ENCODE measurements around the gene PLCB4.

PLCB4 gene

DNA sequence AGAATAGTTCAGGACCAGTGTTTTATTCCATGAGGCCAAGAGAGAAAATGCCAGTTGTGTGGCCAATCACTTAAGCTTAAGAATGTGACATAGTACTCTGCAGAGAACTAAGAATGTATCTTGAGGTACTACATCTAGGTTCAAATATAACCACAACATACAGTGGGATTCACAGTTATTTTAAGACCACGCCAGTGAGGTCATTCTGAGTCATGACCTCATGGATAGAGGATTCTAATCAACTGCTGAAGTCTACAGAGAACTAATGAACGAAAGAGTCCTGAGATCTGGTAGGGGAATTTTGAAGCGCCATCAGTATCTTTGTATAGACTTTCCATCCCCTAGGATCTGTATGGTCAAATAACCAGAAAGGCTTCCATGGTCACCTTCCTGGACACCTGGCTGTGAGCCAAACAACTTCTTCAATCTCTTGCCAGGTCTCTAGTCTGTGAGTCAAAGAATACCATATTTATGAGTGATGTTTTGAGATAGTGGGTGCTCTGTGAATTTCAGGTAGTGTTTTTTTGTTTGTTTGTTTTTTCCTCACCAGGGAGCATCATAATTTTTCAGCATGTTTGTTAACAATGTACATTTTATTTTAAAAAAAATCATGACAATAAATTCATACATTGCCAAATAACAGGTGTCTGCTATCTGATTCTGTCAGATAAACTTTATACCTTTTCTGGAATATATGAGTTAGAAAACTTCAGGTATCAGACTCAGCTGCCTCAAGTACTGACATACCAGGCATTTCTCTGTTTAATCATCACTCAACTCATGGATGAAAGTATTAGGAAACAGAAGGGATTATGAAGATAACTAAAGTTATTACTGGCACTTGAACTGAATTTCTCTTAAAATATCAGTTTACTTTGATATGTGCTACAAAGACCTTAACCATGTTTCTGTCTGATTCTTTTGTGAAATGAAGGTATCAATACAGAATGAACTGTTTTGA, 217.9 kb downstream of the PLCB4 start:
- no peak for DNase-seq

DNA sequence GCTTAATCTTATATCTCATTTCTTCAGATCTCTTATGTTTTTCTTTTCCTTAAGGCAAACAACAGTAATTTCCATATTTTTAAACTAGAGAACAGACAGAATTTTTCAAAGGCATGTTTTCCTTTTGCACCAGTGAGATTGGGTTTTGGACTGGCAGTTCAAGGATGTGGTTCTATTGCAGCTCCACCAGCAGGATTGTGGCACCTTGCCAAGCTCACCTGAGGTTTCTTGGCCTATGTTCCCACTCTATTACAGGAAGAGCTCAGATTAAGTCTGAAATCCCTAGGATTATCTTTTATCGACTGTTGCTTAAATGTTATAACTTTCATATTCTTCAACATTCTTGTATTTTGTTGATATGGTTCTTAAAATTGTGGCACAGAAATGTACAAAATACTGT, 218.9 kb downstream of the PLCB4 start:
- DNase-seq: no peak

GRCh38 chr20:9290331-9290730, 221.4 kb downstream of the PLCB4 start:
- no peak for DNase-seq

DNA sequence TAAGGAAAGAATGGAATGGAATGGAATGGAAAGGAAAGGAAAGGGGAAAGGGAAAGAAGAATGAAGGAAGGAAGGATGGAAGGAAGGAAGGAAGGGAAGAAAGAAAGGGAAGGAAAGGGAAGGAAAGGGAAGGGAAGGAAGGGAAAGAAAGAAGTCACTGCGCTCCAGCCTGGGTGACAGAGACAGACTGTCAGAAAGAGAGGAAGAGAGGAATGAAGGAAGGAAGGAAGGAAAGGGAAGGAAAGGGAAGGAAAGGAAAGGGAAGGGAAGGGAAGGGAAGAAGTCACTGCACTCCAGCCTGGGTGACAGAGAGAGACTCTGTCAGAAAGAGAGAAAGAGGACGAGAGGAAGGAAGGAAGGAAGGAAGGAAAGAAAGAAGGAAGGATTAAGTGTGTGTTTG, 224.3 kb downstream of the PLCB4 start:
- no peak for DNase-seq

GRCh38 chr20:9294041-9294440, 225.2 kb downstream of the PLCB4 start:
- peak; percentile 3 for DNase-seq

DNA sequence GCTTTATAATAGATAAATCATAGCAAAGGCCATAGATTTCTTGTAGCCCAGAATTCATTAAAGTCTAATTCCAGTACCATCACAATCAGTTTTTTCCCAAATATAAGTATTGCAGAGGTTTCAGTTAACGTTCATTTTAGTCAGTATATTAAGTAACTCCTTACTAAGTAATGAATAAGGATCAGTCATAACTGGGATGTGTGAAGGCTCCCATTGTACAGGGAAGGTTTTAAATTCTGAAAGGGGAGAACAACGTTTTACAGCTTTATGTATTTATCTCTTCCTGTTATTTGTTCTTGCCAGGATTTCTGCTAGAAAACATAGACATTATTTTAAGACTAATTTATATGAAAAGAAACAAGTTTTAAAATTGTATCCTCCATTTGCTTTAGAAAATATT, 230.0 kb downstream of the PLCB4 start:
- DNase-seq: no peak

DNA sequence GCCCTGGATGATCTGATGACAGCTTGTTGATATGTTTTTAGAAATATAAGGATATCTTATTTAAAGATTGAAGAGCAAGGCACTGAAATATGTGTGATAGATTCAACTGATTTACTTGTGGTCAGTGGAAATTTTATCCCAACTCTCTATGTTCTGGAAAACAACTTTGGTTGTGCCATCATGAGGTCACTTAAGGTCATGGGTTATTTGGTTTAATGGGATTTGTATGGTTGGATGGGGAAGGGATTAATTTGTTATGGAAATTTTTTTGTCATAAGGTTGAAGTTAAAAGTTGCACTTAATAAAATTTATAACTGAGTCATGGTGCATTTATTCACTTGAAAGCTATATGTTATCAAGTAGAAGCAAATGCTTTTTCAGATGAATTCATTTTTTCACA, 231.2 kb downstream of the PLCB4 start:
- no peak for DNase-seq

DNA sequence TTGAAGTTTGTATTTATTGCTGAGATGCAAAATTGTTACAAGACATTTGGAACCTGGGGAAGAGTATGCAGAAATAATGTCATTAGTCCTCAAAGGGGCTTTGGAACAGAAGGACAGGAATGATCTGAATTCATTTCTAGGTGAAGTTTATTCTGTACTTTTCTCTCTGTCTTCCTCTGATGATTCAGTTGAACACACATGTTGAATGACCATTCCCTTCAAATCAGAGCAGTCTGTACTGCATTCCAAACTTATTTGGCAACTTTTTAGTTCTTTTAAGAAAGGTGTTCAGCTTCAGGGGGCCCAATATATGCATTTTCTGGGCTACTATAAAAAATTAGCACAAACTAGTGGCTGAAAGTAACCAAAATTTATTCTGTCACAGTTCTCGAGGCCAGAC, 231.6 kb downstream of the PLCB4 start:
- no peak for DNase-seq

DNA sequence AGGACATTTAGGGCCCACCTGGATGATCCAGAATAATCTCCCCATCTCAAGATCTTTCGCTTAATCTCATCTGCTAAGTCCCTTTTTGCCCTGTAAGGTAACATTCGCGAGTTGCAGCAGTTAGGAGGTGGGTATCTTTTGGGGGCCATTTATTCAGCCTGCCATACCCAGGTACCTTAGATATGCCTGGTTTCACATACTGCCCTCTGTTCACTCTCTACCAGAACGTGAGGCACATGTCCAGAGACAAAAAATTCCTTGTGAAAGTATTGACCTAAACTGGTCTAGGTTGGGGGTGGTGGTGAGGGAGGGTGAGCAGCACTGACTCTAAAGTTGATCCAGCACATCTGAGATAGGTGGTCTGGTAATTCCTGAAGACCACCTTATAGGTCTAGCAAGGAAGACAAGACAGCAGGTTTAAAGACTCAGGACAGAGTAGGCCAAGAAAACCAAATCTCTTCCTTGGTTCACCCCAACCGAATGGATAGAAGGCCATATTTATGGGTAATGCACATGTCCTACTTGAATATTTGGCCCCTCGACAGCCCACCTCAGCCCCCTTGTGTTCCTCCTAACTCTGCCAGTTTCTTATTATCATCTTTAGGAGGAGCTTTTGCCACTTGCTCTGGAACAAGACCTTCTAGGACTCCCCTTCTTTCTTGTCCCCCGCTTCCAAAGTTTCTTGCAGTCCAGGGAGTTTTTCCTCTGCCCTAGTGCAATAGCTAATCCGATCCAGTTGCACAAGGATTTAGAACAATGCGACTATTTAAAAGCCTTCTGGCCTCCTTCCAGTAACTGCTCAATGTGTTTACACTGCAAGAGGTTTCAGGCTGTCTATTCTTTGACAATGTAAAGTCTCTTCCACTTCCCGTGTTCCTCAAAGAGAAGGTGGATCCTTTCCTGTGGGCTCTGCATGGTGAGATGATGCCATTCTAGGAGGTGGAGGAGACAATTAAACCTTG, 232.5 kb downstream of the PLCB4 start:
- DNase-seq: no peak

- DNase-seq: no peak
Measured at GRCh38 chr20:9302091-9302462, 233.2 kb downstream of the PLCB4 start.

DNA sequence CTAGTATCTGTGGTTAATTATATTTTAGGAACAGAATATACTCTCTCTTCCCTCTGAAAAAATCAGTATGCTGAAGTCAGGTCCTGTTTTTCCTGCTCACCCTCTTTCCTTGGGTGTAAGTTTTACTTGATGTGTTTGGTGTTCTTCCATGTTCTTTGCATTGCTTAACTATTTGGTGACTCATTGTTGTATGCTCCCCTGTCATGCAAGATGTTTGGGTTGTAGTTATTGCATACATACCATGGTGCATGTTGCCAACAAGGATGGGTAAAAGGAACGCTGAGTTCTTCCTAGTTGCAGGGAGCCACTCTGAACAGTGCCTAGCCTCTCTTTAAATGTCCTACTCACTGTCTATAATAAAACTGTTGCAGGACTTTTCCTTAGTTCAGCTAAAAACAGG, 237.6 kb downstream of the PLCB4 start:
- DNase-seq: peak; percentile 54

DNA sequence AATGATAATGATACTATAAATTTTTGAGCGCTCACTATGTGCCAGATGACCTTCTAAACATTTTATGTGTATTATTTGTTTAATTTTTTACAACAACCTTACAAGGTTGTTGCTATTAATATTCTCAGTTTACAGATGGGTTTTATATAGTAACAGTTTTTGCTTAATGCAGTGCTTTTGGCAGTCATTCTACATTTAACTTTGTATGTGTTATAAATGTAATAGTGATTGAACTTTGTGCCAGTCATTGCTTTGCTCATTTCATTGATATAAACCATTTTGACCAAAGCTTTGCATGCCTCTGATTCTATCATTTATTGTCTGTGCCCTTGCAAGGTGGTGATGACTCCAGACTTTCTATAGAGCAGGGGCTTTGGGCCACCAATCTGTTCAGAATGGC, 239.2 kb downstream of the PLCB4 start:
- DNase-seq: no peak

DNA sequence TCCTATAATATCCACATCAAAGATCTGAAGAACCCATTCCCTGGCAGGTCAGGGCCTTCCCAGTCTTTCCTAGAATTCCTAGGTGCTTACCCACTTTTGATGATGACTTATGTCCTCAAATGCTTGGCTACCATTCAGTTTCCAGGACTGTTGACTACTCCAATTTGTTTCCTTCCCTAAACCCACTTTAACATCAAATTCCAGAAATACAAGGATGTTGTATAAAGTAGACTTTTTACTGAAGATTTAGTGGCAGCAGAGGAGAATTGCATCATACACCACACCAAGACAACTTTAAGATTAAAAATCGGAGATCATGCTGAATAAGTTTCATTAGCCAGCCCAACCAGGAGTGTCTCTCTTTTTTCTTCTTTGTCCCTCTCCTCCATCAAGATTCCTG, 242.2 kb downstream of the PLCB4 start:
- DNase-seq: no peak

DNA sequence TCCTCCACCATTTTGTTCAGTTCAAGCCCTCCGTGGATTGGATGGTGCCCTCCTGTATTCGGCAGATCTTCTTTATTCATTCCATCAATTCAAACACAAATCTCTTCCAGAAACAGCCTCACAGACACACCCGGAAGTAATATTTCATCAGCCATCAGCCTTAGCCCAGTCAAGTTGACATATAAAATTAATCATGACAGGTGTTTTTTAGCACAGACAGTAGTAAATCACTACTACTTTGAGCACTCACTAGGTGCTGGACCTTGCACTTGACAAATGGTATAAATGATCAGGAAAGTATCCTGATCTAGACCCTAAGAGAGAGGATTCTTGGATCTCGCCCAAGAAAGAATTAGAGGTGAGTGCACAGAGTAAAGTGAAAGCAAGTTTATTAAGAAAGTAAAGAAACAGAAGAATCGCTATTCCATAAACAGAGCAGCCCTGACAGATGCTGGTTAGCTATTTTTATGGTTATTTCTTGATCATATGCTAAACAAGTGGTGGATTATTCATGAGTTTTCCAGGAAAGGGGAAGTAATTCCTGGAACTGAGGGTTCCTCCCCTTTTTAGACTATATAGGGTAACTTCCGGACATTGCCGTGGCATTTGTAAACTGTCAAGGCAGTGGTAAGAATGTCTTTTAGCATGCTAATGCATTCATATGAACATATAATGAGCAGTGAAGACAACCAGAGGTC, 250.9 kb downstream of the PLCB4 start:
- DNase-seq: peak; percentile 84

DNA sequence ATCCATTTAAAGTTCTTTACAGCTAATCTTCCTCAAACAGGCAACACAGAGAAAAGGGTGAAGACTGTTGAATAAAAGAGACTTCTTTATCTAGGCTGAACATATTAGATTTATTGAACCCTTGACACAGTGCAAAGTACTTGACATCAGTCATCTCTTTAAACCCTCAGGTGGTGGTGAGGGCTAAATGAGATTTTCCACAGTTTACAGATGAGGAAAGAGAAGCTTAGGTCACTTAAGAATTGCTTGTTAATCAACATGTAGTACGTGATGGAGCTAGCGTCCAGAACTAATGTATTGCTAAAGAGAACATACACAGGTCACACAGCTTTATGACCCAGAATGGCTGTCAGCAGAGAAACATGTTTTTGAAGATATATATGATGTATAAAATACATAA, 252.1 kb downstream of the PLCB4 start:
- no peak for DNase-seq

DNA sequence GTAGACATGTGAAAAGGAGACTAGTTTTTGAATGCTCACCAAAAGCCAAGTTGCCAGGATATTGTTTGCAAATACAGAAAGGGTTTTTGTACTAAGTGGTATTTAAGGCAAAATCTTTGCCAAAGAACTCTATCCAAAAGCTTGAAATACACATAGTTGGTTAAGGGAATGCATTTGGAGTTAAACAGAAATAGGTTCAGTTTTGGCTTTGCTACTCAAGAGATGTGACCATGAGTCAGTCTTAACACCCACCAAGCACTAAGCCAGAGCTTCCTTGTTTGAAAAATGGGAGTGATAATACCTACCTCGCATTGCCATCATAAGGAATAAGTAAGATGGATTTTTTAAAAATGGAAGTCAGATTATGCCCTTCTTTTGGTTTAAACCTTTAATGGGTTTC, 253.8 kb downstream of the PLCB4 start:
- DNase-seq: no peak

DNA sequence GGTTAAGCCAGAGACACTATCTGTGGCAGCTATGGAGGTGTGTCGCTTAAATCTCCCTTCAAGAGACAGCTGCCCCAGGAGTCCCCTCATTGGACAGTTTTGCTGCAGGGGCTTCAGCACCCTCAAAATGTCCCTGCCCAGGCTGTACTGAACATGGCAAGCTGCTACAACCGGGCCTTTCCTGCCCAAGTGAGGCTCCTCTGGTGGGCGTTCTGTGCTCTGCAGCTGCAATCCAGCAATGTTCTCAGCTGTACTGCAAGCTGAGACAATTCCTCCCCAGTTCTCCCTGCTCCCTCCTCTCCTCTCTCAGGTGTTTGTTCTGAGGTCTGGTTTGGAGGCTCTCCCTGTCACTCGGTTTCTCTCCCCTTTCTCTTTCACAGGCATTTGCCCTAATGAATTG, 254.7 kb downstream of the PLCB4 start:
- no peak for DNase-seq

DNA sequence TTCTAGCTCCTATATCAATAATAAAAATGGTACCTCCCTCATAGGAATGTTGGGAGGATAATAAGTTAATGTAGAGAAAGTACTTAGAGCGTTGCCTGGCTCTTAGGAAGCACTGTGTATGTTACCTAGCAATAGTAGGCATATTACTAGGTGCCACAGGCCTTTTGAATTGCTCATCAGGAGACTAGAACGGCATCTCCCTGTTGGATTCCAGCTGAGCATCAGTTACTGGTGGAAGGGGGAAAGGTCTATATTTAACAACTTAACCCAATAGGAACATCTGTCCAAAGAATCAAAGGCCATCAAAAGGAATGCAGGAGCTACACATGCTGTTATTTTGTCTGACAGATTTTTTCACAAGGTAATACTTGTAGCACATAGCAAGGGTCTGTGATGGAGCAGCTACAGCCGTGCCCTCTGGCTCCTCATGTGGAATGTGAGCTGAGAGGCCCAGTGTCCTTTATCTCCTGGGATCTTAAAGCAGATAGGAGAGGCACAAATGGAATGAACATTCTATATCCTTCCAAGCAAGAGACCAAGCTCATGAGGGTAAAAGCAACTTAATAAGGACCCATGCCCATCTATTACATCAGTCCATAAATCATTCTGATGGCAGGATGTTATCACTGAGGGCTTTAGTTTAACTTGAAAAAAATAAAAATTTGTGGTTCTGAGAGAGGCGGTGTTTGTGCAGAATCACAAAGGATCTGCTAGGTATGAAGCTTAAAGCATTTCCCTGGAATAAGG, 260.6 kb downstream of the PLCB4 start:
- DNase-seq: no peak

GRCh38 chr20:9330151-9330550, 261.3 kb downstream of the PLCB4 start:
- no peak for DNase-seq

GRCh38 chr20:9331707-9332435, 263.0 kb downstream of the PLCB4 start:
- DNase-seq: no peak

GRCh38 chr20:9332791-9333479, 264.0 kb downstream of the PLCB4 start:
- DNase-seq: no peak

Data from MV-4-11 (cell line).